HepG2 (cell line): ENCODE results near the gene RPS2. TPM values are rescaled to one million over a fixed set of nuclear protein-coding genes. Genes with fewer than 3 reads are reported as not detected.

Source experiments
- BRD4 ChIP-seq: sonication (generic); formaldehyde crosslinking; IDR thresholded peaks from 2 replicates; pipeline ENCODE4 v1.4.0; 2020; ENCODE audit warnings: missing genetic modification reagents
- HNRNPLL ChIP-seq: fragments of 200-400 bp; formaldehyde crosslinking; IDR thresholded peaks from 2 replicates; pipeline ENCODE4 v1.6.1; 2017; ENCODE audit warnings: mild to moderate bottlenecking, low read depth, low read length; ENCODE audit not compliant: poor library complexity, severe bottlenecking
- NFIB ChIP-seq: sonication (generic); formaldehyde crosslinking; IDR thresholded peaks from 2 replicates; pipeline ENCODE4 v1.9.0; 2021; ENCODE audit warnings: missing genetic modification reagents, mild to moderate bottlenecking, borderline replicate concordance
- NR2C2 ChIP-seq: sonication (generic); formaldehyde crosslinking; IDR thresholded peaks from 2 replicates; pipeline ENCODE4 v1.4.0; 2020; ENCODE audit warnings: missing genetic modification reagents, mild to moderate bottlenecking, moderate library complexity, borderline replicate concordance
- POLR2AphosphoS5 ChIP-seq: IDR thresholded peaks from 2 replicates; pipeline ENCODE4 v1.6.1; 2012; ENCODE audit warnings: low read depth, low read length
- RNF2 ChIP-seq: fragments of 450-650 bp; conservative IDR thresholded peaks from 2 replicates; pipeline ENCODE4 v1.6.1; 2016; ENCODE audit warnings: low read depth
- SCMH1 ChIP-seq: sonication (generic); formaldehyde crosslinking; IDR thresholded peaks from 2 replicates; pipeline ENCODE4 v1.9.0; 2021; ENCODE audit warnings: missing genetic modification reagents, mild to moderate bottlenecking, borderline replicate concordance
- SNRNP70 ChIP-seq: fragments of 200-400 bp; formaldehyde crosslinking; IDR thresholded peaks from 2 replicates; pipeline ENCODE4 v1.6.1; 2017; ENCODE audit warnings: mild to moderate bottlenecking, low read depth, low read length, moderate library complexity
- THYN1 ChIP-seq: sonication (generic); formaldehyde crosslinking; IDR thresholded peaks from 2 replicates; pipeline ENCODE4 v1.8.1; 2023; ENCODE audit warnings: low read depth, mild to moderate bottlenecking, moderate library complexity, missing genetic modification reagents, borderline replicate concordance
- ZNF225 ChIP-seq: sonication (generic); formaldehyde crosslinking; IDR thresholded peaks from 2 replicates; pipeline ENCODE4 v1.4.0; 2020; ENCODE audit warnings: mild to moderate bottlenecking, missing genetic modification reagents
- polyA plus RNA-seq, 8 experiments: library from polyadenylated mRNA; depleted of rRNA in 3 of 8; stranded (reverse) in 7 of 8; unstranded in 1 of 8; fragments of >200 nt; fragmentation: Illumina TruSeq in 4 of 8; extraction: Trizol in 4 of 8; gene quantifications; 2 replicates each; pipeline versions ENCODE4 v1.2.1 to v1.2.3, GENCODE V29; 2011 to 2016; ENCODE audit warnings: low read depth in 4 of 8, missing spikeins in 1 of 8, mixed read lengths in 1 of 8; ENCODE audit not compliant: insufficient read depth in 1 of 8
- total RNA-seq, 5 experiments: library from RNA; depleted of rRNA; stranded (reverse); fragments of >200 nt; fragmentation: Illumina TruSeq; extraction: Trizol; gene quantifications; 2 replicates each; pipeline ENCODE4 v1.2.3, GENCODE V29; 2016; ENCODE audit warnings: low read depth in 1 of 5
- TF ChIP-seq, protein P1 (sequence below): sonication (generic); formaldehyde crosslinking; IDR thresholded peaks from 2 replicates; pipeline ENCODE4 v1.5.1; 2020; ENCODE audit warnings: mild to moderate bottlenecking, moderate library complexity, missing genetic modification reagents
- TF ChIP-seq, protein P2 (sequence below): IDR thresholded peaks from 2 replicates; pipeline ENCODE4 v1.6.1; 2016; ENCODE audit warnings: missing compliant biosample characterization, missing genetic modification reagents, borderline replicate concordance
- TF ChIP-seq, protein P3 (sequence below): sonication (generic); formaldehyde crosslinking; IDR thresholded peaks from 2 replicates; pipeline ENCODE4 v1.5.0; 2020; ENCODE audit warnings: missing genetic modification reagents
- TF ChIP-seq, protein P4 (sequence below): sonication (generic); formaldehyde crosslinking; IDR thresholded peaks from 2 replicates; pipeline ENCODE4 v1.8.0; 2023; ENCODE audit warnings: mild to moderate bottlenecking, missing genetic modification reagents
- TF ChIP-seq, protein P5 (sequence below): sonication (generic); formaldehyde crosslinking; IDR thresholded peaks from 2 replicates; pipeline ENCODE4 v1.8.0; 2022; ENCODE audit warnings: low read depth, missing genetic modification reagents
- TF ChIP-seq, protein P6 (sequence below): sonication (generic); formaldehyde crosslinking; IDR thresholded peaks from 2 replicates; pipeline ENCODE4 v1.4.0; 2020; ENCODE audit warnings: mild to moderate bottlenecking, missing genetic modification reagents
- TF ChIP-seq, protein P7 (sequence below): sonication (generic); formaldehyde crosslinking; IDR thresholded peaks from 2 replicates; pipeline ENCODE4 v1.5.0; 2020; ENCODE audit warnings: mild to moderate bottlenecking, missing genetic modification reagents

Gene RPS2
- total and polyA plus RNA-seq, 2 of the 13 experiments (the other 11 are each of a cell fraction or from before 2014, with no cell fraction given), result 1,908 to 4,514 TPM

DNA sequence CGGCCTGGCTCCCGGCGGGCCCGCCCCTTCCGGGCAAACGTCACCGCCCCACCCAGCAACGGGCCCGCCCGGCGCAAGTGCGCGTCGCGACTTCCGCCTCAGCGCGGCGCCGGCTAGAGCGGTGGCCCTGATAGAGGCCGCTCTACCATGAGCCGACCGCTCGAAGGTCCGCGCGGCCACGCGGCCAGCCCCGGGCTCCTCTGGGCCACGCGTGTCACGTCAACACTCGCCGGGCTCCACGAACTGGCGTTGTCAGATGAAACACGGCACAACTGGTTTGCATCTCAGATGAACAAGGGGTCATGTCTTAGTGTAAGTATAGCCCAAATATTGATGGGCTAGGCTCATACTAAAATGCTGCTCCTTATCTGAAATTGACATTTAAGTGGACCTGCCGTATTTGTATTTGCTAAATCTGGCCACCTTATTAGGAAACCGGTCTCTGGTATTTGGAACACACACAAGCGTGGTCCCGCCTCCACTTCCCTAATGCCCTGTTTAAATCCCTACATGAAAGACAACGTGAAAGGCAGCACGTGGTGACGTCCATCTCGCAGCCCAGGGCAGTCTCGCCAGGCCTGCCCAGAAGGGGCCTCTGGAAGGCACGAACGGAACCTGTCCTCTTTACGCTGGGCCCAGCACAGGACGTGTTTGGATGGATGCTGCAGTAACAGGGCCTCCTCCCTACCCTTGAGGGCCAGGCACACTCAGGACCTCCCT, 45.3 kb upstream of the RPS2 start, which contains the start of gene ZNF598 (continued):
- TF ChIP-seq, protein P1, sequence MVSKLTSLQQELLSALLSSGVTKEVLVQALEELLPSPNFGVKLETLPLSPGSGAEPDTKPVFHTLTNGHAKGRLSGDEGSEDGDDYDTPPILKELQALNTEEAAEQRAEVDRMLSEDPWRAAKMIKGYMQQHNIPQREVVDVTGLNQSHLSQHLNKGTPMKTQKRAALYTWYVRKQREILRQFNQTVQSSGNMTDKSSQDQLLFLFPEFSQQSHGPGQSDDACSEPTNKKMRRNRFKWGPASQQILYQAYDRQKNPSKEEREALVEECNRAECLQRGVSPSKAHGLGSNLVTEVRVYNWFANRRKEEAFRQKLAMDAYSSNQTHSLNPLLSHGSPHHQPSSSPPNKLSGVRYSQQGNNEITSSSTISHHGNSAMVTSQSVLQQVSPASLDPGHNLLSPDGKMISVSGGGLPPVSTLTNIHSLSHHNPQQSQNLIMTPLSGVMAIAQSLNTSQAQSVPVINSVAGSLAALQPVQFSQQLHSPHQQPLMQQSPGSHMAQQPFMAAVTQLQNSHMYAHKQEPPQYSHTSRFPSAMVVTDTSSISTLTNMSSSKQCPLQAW (CRISPR knock-in tag), result no peak
- TF ChIP-seq, protein P2, sequence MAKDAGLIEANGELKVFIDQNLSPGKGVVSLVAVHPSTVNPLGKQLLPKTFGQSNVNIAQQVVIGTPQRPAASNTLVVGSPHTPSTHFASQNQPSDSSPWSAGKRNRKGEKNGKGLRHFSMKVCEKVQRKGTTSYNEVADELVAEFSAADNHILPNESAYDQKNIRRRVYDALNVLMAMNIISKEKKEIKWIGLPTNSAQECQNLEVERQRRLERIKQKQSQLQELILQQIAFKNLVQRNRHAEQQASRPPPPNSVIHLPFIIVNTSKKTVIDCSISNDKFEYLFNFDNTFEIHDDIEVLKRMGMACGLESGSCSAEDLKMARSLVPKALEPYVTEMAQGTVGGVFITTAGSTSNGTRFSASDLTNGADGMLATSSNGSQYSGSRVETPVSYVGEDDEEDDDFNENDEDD, result peak; percentile 31
- TF ChIP-seq, protein P3, sequence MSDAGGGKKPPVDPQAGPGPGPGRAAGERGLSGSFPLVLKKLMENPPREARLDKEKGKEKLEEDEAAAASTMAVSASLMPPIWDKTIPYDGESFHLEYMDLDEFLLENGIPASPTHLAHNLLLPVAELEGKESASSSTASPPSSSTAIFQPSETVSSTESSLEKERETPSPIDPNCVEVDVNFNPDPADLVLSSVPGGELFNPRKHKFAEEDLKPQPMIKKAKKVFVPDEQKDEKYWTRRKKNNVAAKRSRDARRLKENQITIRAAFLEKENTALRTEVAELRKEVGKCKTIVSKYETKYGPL (CRISPR knock-in tag), result no peak
- TF ChIP-seq, protein P4, sequence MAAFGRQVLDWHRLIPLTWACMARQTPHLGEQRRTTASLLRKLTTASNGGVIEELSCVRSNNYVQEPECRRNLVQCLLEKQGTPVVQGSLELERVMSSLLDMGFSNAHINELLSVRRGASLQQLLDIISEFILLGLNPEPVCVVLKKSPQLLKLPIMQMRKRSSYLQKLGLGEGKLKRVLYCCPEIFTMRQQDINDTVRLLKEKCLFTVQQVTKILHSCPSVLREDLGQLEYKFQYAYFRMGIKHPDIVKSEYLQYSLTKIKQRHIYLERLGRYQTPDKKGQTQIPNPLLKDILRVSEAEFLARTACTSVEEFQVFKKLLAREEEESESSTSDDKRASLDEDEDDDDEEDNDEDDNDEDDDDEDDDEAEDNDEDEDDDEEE (CRISPR knock-in tag), result peak; percentile 84; the same call in 1 of the 2 replicates
- peak; percentile 53; the same call in 1 of the 2 replicates for TF ChIP-seq BRD4 (CRISPR knock-in tag)
- TF ChIP-seq SNRNP70, result no peak
- peak; percentile 44 for TF ChIP-seq POLR2AphosphoS5
- TF ChIP-seq ZNF225 (CRISPR knock-in tag), result no peak; the same call in 1 of the 2 replicates
- TF ChIP-seq, protein P5, sequence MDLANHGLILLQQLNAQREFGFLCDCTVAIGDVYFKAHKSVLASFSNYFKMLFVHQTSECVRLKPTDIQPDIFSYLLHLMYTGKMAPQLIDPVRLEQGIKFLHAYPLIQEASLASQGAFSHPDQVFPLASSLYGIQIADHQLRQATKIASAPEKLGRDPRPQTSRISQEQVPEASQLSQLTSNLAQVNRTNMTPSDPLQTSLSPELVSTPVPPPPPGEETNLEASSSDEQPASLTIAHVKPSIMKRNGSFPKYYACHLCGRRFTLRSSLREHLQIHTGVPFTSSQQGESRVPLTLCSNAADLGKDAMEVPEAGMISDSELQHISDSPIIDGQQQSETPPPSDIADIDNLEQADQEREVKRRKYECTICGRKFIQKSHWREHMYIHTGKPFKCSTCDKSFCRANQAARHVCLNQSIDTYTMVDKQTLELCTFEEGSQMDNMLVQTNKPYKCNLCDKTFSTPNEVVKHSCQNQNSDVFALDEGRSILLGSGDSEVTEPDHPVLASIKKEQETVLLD, result peak; percentile 89
- no peak for TF ChIP-seq NFIB (CRISPR knock-in tag)
- TF ChIP-seq NR2C2 (CRISPR knock-in tag), result peak; percentile 51
- TF ChIP-seq RNF2, result peak; percentile 74
- TF ChIP-seq, protein P6, sequence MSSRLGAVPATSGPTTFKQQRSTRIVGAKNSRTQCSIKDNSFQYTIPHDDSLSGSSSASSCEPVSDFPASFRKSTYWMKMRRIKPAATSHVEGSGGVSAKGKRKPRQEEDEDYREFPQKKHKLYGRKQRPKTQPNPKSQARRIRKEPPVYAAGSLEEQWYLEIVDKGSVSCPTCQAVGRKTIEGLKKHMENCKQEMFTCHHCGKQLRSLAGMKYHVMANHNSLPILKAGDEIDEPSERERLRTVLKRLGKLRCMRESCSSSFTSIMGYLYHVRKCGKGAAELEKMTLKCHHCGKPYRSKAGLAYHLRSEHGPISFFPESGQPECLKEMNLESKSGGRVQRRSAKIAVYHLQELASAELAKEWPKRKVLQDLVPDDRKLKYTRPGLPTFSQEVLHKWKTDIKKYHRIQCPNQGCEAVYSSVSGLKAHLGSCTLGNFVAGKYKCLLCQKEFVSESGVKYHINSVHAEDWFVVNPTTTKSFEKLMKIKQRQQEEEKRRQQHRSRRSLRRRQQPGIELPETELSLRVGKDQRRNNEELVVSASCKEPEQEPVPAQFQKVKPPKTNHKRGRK (CRISPR knock-in tag), result no peak
- TF ChIP-seq SCMH1 (CRISPR knock-in tag), result no peak
- no peak for TF ChIP-seq THYN1 (CRISPR knock-in tag)
- TF ChIP-seq, protein P7, sequence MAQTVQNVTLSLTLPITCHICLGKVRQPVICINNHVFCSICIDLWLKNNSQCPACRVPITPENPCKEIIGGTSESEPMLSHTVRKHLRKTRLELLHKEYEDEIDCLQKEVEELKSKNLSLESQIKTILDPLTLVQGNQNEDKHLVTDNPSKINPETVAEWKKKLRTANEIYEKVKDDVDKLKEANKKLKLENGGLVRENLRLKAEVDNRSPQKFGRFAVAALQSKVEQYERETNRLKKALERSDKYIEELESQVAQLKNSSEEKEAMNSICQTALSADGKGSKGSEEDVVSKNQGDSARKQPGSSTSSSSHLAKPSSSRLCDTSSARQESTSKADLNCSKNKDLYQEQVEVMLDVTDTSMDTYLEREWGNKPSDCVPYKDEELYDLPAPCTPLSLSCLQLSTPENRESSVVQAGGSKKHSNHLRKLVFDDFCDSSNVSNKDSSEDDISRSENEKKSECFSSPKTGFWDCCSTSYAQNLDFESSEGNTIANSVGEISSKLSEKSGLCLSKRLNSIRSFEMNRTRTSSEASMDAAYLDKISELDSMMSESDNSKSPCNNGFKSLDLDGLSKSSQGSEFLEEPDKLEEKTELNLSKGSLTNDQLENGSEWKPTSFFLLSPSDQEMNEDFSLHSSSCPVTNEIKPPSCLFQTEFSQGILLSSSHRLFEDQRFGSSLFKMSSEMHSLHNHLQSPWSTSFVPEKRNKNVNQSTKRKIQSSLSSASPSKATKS (CRISPR knock-in tag), result no peak
- no peak for TF ChIP-seq HNRNPLL
